GM18858 (cell line): ENCODE measurements around the gene PAIP2B.
"Not testable (repeated sequence)": the region's sequence is repeated elsewhere in the genome, so short reads cannot be mapped to it uniquely, and the experiment has no call there.

ENCODE experiments used
- ATAC-seq: cut with Tn5 transposase; IDR thresholded peaks from one replicate; pipeline ENCODE4 v1.9.1; 2021; ENCODE audit not compliant: unreplicated experiment

PAIP2B gene, protein sequence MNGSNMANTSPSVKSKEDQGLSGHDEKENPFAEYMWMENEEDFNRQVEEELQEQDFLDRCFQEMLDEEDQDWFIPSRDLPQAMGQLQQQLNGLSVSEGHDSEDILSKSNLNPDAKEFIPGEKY

DNA sequence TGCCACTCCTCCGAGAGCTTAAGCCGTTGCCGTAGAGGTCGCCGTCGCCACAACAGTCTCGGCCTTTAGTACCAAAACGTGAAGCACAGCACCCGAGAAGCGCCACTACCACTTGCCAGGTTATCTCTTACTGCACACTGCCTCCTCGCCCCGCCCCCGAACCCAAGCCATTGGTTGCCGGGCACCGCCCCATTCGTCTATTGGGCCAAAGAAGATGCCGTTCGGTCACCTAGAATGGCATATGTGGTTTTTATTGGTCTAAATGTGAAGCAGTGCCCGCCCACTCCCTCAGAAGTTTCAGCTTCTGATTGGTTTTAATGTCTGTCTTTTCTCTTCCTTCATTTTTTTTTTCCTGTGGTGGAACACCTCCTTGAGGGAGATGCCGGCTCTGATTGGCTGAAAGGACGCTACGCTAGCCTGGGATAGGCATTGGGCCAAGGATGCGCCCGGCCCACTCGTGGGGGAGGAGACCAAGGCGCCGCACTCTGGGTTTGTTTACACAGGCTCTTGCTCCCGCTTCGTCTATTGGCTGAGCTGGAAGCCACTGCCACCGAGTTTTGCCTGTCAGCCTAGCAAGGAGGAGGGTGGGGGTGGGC is at the start of gene PAIP2B:
PAIP2B (minus strand) TSS at position 139 of the 596 bp plus-strand sequence. CDS start 24,514 bp downstream, outside the sequence.
- peak; percentile 95 for ATAC-seq

DNA sequence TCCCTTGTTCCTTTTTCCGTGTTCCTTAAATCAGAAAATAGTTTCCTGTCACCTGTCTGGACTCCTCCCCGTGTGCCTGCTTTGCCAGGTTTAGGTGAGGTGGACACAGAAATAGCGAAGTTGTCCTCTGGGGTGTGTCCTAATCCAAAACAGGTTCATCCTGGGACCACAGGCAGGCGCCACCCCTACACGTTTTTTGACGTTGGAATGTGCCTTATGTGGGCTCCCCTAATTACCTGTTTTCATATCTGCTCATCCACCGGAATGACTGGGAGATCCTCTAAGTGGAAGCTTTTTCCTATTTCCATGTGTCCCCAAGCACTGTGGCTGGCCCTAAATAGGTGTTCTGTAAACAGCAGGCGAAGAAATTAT is 49.0 kb upstream of the PAIP2B start:
- ATAC-seq, result peak; percentile 10

DNA sequence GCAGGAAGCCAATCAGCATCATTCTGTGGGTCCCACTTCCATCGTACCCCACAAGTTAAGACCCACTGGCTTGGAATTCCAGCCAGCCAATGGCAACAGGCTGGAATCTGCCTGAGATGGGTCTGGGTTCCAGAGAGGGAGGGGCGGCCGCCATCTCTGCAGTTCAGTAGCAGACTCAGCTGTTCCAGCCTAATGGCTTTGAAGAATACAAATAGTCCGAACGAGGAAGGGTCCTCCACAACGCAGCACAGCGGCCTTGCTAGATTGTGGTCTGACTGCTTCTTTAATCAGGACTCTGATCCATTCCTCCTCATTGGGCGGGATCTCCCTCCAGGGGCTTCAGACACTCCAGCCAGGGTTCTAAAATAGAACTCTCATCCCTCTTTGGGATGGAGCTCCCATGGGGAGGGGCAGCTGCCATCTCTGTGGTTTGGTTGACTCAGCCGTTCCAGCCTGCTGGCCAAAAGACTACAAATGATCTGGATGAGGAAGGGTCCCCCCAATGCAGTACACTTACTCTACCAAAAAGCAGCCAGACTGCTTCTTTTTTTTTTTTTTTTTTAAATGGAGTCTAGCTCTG is 42.7 kb upstream of the PAIP2B start:
- no peak for ATAC-seq

DNA sequence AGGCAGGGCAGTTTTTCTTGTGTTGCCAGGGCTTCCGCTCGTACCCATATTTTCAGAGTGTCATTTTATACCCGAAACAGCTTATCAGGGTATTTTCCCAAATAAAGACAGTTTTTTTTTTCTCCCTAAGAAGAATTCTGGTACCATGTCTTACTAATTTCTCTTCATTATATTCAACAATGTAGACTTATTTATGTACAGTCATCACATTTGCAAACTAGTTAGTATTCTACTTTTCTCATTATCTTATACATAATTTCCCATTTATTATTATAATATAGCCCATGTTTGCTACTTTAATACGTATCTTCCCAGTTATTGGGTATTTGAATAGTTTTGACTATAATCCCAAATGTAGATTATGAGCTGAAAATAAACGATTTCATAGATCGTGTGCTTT is 36.5 kb upstream of the PAIP2B start:
- no peak for ATAC-seq

DNA sequence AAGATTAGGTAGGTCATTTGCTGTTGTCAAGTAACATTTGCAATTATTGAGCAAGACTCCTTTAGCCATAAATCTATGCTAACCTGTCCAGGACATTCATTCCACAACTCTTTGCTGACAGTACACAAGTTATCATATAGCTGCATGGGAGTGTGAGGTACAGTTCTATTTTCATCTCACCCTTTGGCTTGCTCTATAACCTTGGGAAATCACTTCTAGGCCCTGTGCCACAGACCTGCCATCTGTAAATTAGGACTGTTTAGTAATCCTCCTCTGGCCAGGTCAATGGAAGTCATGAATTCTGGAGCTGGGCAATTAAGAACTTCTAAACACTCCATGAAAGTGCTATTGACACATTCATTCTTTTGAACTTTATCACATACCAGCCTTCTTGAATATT is 34.6 kb upstream of the PAIP2B start:
- ATAC-seq, result no peak

DNA sequence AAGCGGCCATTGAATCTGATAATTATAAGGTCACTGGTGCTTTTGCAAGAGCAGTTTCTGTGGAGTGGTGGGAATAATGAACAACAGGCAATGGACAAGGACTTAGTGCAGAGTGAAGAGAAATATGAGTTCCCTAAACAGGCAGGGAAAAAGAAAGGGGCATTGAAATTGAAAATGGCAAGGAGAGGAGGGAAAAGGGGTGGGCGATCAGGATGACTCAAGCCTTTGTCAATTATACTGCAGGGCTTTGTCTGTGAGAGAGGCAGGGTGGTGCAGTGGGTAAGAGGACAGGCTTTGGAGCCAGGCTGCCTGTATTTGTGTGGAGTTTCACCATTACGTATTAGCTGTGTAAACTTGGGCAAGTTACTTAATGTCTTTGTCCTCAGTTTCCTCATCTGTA is 29.5 kb upstream of the PAIP2B start:
- no peak for ATAC-seq

DNA sequence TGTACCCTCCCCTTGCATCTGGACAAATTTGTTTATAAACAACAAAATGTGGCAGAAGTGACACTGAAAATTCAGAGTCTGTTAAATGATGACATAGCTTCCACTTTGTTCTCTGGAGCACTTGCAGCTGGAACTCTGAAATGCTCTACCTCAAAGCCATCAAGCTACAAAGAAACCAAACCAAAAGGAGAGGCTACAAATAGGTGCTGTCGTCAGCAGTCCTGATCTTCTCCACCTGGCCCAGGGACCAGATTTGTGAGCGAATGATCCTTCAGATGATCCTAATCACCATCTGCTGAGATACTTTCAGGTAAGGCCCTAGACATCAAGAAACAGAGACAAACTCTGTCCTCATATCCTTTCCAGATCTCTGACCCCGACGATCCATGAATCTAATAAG is 27.9 kb upstream of the PAIP2B start:
- ATAC-seq, result no peak

DNA sequence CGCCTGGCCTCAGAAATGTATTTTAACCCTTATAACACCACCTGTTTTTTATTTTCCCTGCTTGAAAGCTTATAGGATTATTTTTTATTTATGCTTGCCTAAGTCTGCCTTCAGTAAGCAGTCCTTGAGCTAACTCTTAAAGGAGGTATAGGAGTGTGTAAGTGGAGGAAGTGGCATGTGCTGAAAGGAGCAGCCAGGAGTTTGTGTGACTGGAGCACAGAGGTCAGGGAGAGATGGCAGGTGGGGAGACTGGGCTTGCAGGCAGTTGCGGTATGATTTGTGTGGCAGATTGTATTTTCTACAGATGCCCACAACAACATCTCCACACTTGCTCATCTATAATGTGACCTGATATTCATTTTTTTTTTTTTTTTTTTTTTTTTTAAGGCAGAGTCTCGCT is 27.2 kb upstream of the PAIP2B start:
- ATAC-seq, result no peak

DNA sequence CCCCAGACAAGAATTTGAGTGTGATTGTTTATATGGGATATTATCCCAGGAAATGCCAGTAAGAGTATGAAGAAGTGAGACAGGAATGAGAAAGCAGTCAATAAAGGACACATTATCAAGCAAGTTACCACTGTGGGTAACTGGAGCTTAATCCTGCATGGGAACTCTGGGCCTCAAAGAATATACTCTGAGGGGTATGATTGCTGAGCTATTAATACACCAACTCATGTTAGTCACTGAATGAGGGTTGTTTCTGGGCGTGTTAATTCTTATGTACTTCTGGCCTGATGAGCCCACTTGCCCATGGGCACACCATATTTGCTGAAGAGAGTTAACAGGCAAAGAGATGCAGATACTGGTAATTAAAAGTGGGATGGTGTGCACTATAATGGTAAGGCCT is 26.6 kb upstream of the PAIP2B start:
- no peak for ATAC-seq

DNA sequence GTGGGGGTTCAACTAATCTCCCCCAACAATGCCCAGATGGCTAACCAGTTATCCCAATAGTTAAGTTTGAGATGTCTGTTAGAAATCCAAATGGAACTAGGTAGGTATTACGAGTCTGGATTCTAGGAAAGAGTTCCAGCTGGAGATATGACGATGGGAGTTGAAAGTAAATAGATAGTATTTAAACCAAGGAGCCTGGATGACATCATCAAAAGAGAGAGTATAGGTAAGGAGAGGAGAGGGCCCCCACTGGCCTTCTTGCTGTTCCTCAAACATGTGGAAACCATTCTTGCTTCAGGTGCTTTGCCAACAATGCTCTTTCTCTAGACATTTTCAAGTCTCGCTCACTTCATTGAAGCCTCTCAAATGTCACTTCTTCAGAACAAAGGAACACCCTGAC is 26.0 kb upstream of the PAIP2B start:
- no peak for ATAC-seq

DNA sequence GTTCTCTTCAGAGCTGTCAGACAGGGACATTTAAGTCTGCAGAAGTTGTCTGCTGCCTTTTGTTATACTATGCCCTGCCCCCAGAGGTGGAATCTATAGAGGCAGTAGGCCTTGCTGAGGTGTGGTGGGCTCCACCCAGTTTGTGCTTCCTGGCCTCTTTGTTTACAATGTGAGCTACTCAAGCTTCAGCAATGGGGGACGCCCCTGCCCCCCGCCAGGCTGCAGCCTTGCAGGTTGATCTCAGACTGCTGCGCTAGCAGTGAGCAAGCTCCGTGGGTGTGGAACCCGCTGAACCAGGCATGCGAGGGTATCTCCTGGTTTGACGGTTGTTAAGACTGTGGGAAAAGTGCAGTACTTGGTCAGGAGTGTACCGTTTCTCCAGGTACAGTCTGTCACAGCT is 24.0 kb upstream of the PAIP2B start:
- no peak for ATAC-seq

DNA sequence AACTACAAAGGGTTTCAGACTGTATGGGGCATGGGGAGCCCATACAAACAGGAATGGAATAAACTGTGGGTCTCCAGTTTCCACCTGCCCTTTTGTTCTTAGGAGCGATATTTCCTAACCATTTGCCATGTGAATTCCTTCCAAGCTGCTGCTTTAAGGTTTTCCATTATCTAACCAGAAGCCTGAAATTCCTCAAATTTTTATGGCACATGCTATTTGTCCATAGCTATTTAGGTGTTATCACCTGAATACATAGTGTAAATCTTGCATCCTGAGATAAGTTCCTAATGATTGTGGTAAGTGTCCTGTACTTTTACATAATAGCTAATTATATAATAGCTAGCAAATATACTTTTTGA is 17.4 kb upstream of the PAIP2B start:
- ATAC-seq, result no peak

DNA sequence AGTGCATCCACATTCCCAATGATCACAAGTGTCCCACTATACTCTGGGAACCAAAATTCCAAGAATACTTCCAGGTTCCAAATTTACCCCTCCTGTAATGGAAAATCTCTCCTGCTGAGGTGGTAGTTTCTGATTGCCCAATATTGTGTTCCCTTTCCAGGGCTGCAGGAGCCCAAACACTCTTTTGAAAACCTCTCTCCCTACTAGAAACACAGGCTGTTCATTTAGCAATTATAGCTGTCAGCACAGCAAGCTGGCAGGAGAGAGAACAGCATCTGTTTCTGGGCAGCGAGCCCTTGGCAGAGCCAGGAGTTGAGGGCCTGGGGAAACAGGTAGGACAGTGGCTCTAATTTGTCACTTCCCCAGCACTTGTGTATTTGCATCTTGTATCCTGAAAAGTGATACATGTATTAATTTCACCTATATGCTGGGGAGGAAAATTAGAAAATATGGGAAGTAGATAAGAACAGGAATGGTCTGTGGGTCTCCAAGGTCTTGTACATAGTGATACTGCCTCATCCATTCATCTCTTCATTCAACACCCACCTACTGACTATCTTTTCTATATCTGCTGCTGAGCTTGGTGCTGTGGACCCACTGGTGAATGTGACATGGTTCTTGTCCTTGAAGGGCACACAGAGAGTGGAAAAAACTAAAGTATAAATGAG is 16.9 kb upstream of the PAIP2B start:
- no peak for ATAC-seq

DNA sequence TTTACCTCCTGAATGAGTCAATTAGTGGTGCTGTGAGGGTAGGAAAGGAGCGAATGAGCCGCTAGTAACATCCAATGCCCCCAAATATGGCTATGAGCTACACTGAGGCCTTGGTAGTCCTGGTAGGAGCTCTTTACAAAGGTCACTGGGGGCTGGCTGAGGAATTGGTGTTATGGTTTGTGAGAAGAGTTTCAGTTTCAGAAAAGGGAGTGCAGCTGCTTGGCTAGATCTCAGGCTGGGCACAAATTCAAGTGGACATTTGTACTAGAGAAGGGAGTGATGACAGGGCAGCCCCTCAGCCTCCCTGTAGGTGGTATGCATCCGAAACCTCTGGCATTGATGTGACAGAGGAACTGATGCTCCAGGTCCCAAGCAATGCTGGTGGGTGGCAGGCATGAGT is 13.9 kb upstream of the PAIP2B start:
- ATAC-seq, result no peak

DNA sequence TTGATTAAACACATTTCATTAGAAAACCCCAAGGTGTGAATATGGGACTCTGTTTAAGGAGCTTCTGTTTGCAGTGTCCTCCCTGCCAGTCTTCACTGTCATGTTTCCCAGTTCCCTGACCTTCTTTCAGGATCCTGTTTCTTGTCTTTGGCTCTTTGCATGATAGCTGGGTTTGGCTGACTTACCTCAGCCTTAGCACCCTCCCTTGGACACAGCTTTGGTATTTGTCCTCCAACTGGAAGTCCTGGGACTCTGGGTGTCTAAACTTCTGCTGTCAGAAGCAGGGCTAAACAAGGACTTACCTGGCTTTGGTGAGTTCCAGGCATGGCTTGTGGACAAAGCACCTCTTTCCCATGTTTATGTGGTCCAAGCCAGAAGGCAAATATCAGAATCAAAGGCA is 11.2 kb upstream of the PAIP2B start:
- ATAC-seq, result no peak

DNA sequence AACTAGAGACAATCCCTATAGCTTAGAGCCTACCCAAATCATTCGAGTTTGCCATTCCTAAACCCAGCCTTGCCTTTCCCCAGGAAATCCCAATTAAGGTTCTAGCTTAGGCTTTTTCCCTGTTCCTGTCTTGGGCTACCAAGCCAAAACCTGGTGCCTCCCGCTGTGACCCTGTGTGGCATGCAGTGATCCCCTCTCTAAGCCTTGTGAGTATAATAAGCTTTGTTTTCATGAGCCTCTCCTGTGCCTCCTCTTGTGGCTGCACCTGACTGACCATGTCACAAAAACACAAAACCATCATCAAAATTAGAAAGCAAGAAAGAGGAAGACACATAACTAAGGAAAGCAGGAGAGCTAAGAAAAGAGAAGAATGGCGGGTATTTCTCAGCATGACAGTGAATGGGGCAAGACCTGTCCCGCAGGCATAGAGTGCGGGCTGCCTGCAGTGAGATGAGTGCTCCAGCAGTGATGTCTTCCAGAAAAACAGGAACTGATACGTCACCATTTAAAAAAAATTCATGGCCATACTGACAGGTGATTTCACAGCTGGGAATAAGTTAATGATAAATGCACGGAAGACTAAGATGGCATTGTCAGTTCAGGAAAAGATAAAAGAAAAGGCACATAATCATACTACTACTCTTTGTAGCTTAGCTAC is 9.2 kb upstream of the PAIP2B start:
- ATAC-seq, result no peak

DNA sequence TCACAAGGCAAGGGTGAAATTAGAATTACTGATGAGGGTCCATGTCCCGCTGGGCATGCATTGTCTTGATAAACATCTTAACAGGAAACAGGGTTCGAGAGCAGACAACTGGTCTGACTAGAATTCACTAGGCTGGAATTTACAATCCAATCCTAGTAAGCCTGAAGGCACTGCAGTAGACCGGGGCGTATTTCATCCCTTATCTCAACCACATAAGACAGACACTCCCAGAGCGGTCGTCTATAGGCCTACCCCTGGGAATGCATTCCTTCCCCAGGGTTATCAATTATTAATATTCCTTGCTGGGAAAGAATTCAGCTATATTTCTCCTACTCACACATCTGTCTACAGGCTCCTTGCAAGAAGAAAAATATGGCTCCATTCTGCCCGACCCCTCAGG is 6.2 kb upstream of the PAIP2B start:
- ATAC-seq, result not testable (repeated sequence)

DNA sequence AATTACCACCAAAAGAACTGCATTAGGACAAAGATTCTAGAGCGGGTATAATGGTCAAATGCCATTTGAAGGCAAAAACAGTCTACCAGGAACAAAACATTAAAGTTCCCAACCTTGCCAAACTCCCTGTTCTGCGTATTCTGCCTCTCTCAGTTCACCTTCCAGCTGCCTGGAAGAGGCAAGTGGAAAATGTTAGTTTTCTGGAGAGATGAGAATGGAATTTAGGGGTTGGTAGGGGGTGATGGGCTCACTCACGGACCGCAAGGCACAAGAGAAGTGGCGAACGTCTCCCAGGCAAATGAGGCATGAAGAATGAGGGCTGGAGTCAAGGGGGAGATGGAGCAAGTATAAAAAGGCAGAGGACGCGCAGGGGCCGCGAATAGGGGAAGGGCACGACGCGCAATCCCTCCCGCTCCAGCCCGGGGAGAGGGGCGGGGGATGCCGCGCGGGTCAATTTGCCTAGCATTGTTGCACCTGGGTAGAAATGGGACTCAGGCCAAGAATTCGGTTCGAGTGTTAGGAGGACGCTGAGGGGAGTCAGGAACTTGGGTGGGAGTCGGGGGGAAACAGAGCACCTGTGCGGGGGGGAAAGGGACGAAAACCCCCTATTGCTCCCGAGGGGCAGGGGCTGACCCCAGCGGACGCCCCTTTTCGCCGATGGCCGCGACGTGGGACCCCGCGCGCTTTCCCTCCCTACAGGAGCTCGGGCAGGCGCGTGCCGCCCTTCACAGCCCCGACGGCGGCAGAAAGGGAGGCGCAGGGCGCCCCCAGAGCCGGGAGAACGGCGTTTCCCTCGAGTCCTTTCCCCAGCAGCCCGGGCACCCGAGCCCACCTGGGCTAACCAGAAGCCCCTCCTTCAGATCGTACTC is 573 bp downstream of the PAIP2B start:
- no peak for ATAC-seq

DNA sequence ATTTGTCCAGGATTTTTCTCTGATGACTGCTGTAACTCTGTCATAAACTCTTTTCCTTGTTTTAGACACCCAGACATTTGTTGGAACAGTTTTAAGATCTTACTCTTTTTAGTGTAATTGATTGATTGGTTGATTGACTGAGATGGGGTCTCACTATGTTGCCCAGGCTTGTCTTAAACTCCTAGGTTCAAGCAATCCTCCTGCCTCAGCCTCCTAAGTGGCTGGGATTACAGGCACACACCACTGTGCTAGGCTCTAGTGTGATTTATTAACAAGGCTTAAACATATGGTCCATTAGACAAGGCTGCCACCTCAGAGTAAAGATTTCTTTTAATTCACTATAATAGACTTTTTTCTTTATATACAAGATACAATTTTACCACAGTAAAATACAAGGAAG is 2.0 kb downstream of the PAIP2B start:
- no peak for ATAC-seq

DNA sequence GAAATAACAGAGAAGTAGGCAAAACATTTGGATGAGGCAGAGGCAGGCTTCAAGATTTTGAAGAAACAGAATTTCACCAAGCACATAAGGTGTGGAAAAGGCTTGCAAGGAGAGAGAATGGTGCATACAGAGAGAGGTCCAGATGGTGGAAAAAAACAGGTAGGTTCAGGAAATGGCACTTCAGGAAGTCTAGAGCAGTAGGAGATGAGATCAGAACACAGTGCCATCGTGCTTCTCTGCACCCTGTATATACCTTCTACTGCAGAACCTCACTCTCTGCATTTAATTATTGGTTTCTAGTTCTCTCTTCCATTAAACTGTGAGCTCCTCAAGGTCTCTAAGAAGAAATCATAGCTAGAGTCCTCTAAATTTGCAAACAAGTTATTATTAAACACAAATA is 2.4 kb downstream of the PAIP2B start:
- ATAC-seq, result no peak

DNA sequence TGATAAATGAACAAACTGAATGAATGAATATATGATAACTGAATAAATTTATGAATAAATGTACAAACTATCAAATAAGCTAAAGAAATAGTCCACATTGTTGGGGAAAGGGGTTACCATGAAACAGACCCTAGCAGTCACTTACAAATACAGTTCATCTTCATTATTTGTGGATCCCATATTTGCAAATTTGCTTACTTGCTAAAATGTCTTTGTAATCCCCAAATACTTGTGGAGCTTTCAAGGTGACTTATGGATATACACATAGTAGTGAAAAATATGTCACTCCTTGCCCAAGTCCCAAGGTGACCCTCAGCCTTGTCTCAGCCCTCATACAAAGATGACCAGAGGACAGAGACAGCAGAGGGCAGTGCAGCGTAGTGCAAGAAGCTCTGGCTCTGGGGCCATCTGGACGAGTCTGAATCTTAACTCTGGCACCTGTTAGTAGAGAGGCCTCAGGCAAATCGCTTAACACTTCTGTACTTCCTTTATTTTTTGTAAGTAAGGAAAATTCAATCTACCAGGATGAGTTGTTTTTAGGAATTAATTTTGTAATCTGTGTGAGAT is 3.1 kb downstream of the PAIP2B start:
- no peak for ATAC-seq
